ENCODE results near the gene CST2. TPM values are rescaled to one million over a fixed set of nuclear protein-coding genes. Genes with fewer than 3 reads are reported as not detected.
"Not testable (repeated sequence)": the region's sequence is repeated elsewhere in the genome, so short reads cannot be mapped to it uniquely, and the experiment has no call there.

The CST2 gene
- total RNA-seq, 2 experiments from 2014 or later = not detected

- intact Hi-C loops (cut with micrococcal nuclease) = no loop called here
- no peak for DNase-seq
- H3K27me3 Mint-ChIP-seq (ENCODE audit: low read depth) = peaks cover 1% of the 10 kb centered on the region
- CTCF ChIA-PET = no interaction called here
- no peaks in the 10 kb centered on the region for H3K4me1 Mint-ChIP-seq (ENCODE audit: low read depth)
- H3K36me3 Mint-ChIP-seq (ENCODE audit: low read depth) = no peaks in the 10 kb centered on the region
- no peak overlapping the region for H3K4me3 Mint-ChIP-seq
- H3K27ac Mint-ChIP-seq = no peak overlapping the region
- H3K9me3 Mint-ChIP-seq = no peaks in the 10 kb centered on the region
Observed at GRCh38 chr20:23856226-23856625, 29.7 kb upstream of the CST2 start.

DNA sequence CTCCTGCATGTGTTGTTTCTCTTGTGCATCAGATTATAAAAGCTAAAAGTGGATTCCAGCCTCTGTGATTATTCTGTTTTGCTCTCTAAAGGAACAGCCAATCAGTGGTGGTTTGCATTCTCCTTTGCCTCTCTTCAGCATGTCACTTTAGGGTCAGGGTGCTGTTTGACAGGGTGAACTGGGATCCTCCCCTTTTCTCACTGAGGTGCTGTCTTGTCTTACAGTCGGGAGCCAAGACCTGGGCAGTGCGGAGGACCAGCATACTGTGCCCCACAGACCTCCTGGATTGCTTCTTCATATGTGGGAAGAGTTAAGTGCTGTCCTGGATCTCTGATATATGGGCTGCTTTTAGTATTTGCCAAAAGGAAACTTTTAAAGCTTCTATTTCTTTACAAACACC is 15.2 kb upstream of the CST2 start:
- intact Hi-C loops (cut with micrococcal nuclease) = no loop called here
- no peaks in the 10 kb centered on the region for H3K36me3 Mint-ChIP-seq (ENCODE audit: low read depth)
- CTCF ChIA-PET = no interaction called here
- H3K27me3 Mint-ChIP-seq (ENCODE audit: low read depth) = peaks cover 17% of the 10 kb centered on the region
- no peak for DNase-seq
- H3K4me1 Mint-ChIP-seq (ENCODE audit: low read depth) = no peaks in the 10 kb centered on the region
- H3K27ac Mint-ChIP-seq = no peak overlapping the region
- no peak overlapping the region for H3K4me3 Mint-ChIP-seq
- H3K9me3 Mint-ChIP-seq = peaks cover 10% of the 10 kb centered on the region

DNA sequence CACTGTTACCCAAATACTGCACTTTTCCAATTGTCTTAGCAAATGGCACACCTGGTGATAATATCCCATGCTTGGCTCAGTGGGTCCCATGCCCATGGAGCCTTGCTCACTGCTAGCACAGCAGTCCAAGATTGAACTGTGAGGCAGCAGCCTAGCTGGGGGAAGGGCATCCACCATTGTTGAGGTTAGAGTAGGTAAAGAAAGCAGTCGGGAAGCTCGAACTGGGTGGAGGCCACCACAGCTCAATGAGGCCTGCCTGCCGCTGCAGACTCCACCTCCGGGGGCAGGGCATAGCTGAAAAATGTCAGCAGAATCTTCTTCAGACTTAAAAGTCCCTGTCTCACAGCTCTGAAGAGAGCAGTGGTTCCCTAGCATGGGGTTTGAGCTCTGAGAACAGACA is 9.2 kb upstream of the CST2 start:
- peaks cover 10% of the 10 kb centered on the region for H3K9me3 Mint-ChIP-seq
- intact Hi-C loops (cut with micrococcal nuclease) = no loop called here
- no peak for DNase-seq
- CTCF ChIA-PET = no interaction called here
- no peaks in the 10 kb centered on the region for H3K36me3 Mint-ChIP-seq (ENCODE audit: low read depth)
- H3K27me3 Mint-ChIP-seq (ENCODE audit: low read depth) = peaks cover 19% of the 10 kb centered on the region
- H3K27ac Mint-ChIP-seq = no peak overlapping the region
- no peaks in the 10 kb centered on the region for H3K4me1 Mint-ChIP-seq (ENCODE audit: low read depth)
- no peak overlapping the region for H3K4me3 Mint-ChIP-seq

DNA sequence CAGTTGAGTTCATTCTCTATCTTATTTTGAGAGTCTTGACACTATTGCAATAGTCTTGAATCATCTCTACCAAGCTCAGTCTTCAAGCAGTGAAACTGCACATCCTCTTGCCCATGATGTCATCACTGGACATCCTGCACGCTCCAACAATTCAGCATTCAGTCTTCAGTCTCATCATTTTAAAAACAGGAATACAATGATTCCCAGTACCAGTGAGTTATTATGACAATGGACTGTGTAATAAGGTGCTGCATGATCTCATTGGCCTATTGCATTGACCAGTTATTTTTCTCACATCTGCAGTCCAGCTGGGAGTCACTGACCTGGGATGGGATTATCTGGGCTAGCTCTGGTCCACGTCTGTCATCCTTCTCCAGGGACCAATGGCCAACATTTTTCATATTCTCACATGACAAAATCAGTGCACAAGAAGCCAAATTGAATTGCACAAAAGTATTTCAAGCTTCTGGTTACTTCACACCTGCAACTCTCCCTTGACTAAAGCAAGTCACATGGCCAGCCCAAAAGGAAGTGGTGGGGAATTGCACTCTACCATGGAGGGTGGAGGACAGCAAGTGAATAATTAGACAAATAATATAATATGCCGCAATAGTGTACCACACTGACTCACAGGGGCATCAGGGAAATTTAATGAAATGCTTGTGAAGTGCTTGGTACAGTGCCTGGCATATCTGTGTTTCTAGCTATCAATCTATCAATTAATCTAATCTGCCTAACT is 6.4 kb upstream of the CST2 start:
- Mint-ChIP-seq H3K4me3 (no peak overlapping the region), H3K27me3 (ENCODE audit: low read depth) (peaks cover 16% of the 10 kb centered on the region)

GRCh38 chr20:23831961-23832360 is 5.4 kb upstream of the CST2 start:
- H3K9me3 Mint-ChIP-seq; intact Hi-C loops (cut with micrococcal nuclease); DNase-seq; H3K36me3 Mint-ChIP-seq (ENCODE audit: low read depth); CTCF ChIA-PET; H3K27ac Mint-ChIP-seq; H3K4me1 Mint-ChIP-seq (ENCODE audit: low read depth); H3K4me3 Mint-ChIP-seq: not testable (repeated sequence)
- H3K27me3 Mint-ChIP-seq (ENCODE audit: low read depth) = peaks cover 11% of the 10 kb centered on the region

More for the DNA sequence above, 6.4 kb upstream of the CST2 start:
- H3K36me3 Mint-ChIP-seq (ENCODE audit: low read depth) = no peaks in the 10 kb centered on the region
- no peaks in the 10 kb centered on the region for H3K9me3 Mint-ChIP-seq
- intact Hi-C loops (cut with micrococcal nuclease) = no loop called here
- CTCF ChIA-PET = no interaction called here
- no peaks in the 10 kb centered on the region for H3K4me1 Mint-ChIP-seq (ENCODE audit: low read depth)
- DNase-seq = no peak
- no peak overlapping the region for H3K27ac Mint-ChIP-seq

GRCh38 chr20:23823621-23824324 is 2.8 kb downstream of the CST2 start:
- H3K4me3 Mint-ChIP-seq = no peak overlapping the region
- CTCF ChIA-PET = no interaction called here
- H3K4me1 Mint-ChIP-seq (ENCODE audit: low read depth) = no peaks in the 10 kb centered on the region
- H3K27ac Mint-ChIP-seq = no peak overlapping the region
- no peaks in the 10 kb centered on the region for H3K9me3 Mint-ChIP-seq
- peaks cover 2% of the 10 kb centered on the region for H3K27me3 Mint-ChIP-seq (ENCODE audit: low read depth)
- intact Hi-C loops (cut with micrococcal nuclease) = no loop called here
- no peak for DNase-seq
- no peaks in the 10 kb centered on the region for H3K36me3 Mint-ChIP-seq (ENCODE audit: low read depth)

DNA sequence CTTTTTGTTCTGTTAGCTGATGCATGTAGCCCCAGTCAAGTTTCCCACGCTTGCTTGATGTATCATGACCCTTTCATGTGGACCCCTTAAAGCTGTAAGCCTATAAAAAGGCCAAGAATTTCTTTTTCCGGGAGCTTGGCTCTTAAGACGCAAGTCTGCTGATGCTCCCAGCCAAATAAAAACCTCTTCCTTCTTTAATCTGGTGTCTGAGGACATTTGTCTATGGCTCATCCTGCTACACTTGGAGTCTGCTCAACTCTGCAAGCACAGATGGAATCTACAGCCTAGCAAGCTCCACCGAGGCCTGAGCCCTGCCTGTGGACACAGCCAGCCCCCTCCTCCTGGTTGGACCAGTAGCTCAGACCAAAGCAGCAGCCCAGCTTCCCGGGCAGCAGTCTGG is 3.4 kb downstream of the CST2 start:
- H3K27ac Mint-ChIP-seq = no peak overlapping the region

DNA sequence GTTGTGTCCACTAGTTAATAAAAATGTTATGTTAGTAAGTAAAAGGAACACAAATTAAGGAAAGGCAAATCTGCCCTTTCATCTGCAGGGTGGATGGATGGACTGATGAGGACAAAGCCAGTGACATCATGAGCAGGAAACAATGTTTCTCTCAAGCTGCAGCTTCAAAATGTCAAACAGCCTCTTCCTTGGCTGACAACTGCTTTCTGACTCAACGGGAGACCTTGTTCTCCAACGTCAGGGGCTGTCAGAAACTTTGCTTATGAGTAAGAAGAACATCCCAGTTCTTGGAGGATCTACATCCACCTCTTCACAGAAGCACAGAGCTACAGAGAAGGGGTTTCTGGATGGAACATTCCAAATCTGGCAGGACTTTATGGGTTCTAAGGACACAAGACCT is 6.0 kb downstream of the CST2 start:
- no peaks in the 10 kb centered on the region for H3K9me3 Mint-ChIP-seq
- H3K36me3 Mint-ChIP-seq (ENCODE audit: low read depth) = no peaks in the 10 kb centered on the region
- H3K4me3 Mint-ChIP-seq = no peak overlapping the region
- intact Hi-C loops (cut with micrococcal nuclease) = no loop called here
- CTCF ChIA-PET = no interaction called here
- no peak for DNase-seq
- no peak overlapping the region for H3K27ac Mint-ChIP-seq
- H3K4me1 Mint-ChIP-seq (ENCODE audit: low read depth) = no peaks in the 10 kb centered on the region
- H3K27me3 Mint-ChIP-seq (ENCODE audit: low read depth) = peaks cover 2% of the 10 kb centered on the region

More for the DNA sequence above, 3.4 kb downstream of the CST2 start:
- Mint-ChIP-seq H3K36me3 (ENCODE audit: low read depth) (no peaks in the 10 kb centered on the region), H3K4me3 (no peak overlapping the region), H3K9me3 (no peaks in the 10 kb centered on the region), H3K4me1 (ENCODE audit: low read depth) (no peaks in the 10 kb centered on the region), H3K27me3 (ENCODE audit: low read depth) (peaks cover 2% of the 10 kb centered on the region)
- no peak for DNase-seq
- intact Hi-C loops (cut with micrococcal nuclease) = no loop called here
- CTCF ChIA-PET = no interaction called here

GRCh38 chr20:23811559-23811958 is 15.0 kb downstream of the CST2 start:
- CTCF ChIA-PET; H3K9me3 Mint-ChIP-seq; H3K27ac Mint-ChIP-seq; DNase-seq; H3K4me3 Mint-ChIP-seq; intact Hi-C loops (cut with micrococcal nuclease); H3K4me1 Mint-ChIP-seq (ENCODE audit: low read depth); H3K36me3 Mint-ChIP-seq (ENCODE audit: low read depth); H3K27me3 Mint-ChIP-seq (ENCODE audit: low read depth): not testable (repeated sequence)

- not testable (repeated sequence) for H3K36me3 Mint-ChIP-seq (ENCODE audit: low read depth); DNase-seq
- peaks cover 12% of the 10 kb centered on the region for H3K27me3 Mint-ChIP-seq (ENCODE audit: low read depth)
Observed at GRCh38 chr20:23810349-23810748, 16.2 kb downstream of the CST2 start.

DNA sequence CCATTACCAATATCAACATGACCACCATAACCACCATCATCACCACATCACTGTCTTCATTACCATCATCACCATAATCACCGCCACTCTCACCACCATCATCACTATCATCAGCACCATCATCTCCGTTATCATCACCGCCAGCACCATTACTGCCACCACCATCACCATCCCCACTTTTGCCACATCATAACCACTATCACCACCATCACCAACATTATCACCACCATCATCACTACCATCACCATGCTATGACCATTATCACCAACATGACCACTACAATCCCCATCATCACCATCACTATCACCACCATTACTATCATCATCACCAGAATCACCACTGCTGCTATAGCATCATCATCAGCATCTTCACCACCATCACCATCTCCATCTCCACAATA is 25.7 kb downstream of the CST2 start:
- CTCF ChIA-PET = no interaction called here
- no peak for DNase-seq
- Mint-ChIP-seq H3K9me3 (peaks cover 2% of the 10 kb centered on the region), H3K4me3 (no peak overlapping the region), H3K4me1 (ENCODE audit: low read depth) (no peaks in the 10 kb centered on the region), H3K27ac (no peak overlapping the region), H3K36me3 (ENCODE audit: low read depth) (no peaks in the 10 kb centered on the region), H3K27me3 (ENCODE audit: low read depth) (peaks cover 11% of the 10 kb centered on the region)
- intact Hi-C loops (cut with micrococcal nuclease) = no loop called here

More at GRCh38 chr20:23810349-23810748, 16.2 kb downstream of the CST2 start:
- intact Hi-C loops (cut with micrococcal nuclease); H3K9me3 Mint-ChIP-seq; H3K27ac Mint-ChIP-seq; H3K4me1 Mint-ChIP-seq (ENCODE audit: low read depth); H3K4me3 Mint-ChIP-seq; CTCF ChIA-PET: not testable (repeated sequence)

GRCh38 chr20:23799216-23799847 is 27.2 kb downstream of the CST2 start:
- H3K27ac Mint-ChIP-seq; H3K4me1 Mint-ChIP-seq (ENCODE audit: low read depth); H3K36me3 Mint-ChIP-seq (ENCODE audit: low read depth); intact Hi-C loops (cut with micrococcal nuclease); H3K9me3 Mint-ChIP-seq; H3K4me3 Mint-ChIP-seq; H3K27me3 Mint-ChIP-seq (ENCODE audit: low read depth): not testable (repeated sequence)
- peak; percentile 62 for DNase-seq
- CTCF ChIA-PET = interaction anchor here (0.6 kb wide), 2 partner anchors 256 to 390 kb away, joined by 3 read pairs; no protein-coding TSS in a partner anchor

GRCh38 chr20:23795526-23795925 is 31.0 kb downstream of the CST2 start:
- no peak for DNase-seq
- Mint-ChIP-seq H3K36me3 (ENCODE audit: low read depth) (no peaks in the 10 kb centered on the region), H3K27ac (no peak overlapping the region), H3K27me3 (ENCODE audit: low read depth) (peaks cover 15% of the 10 kb centered on the region), H3K4me3 (no peak overlapping the region), H3K4me1 (ENCODE audit: low read depth) (no peaks in the 10 kb centered on the region), H3K9me3 (no peaks in the 10 kb centered on the region)
- intact Hi-C loops (cut with micrococcal nuclease) = no loop called here
- CTCF ChIA-PET = no interaction called here
